DMS53 treated with DMSO at 0.1 percent for 48 hours (cell line): Measurements from ENCODE around the gene DLG1.
A peak's percentile ranks its signal among the peaks of the same experiment; 100 is the strongest.
"Not testable (repeated sequence)": the region's sequence is repeated elsewhere in the genome, so short reads cannot be mapped to it uniquely, and the experiment has no call there.

Source experiments
- DNase-seq: peaks from one replicate; lab custom pipeline; 2025; ENCODE audit not compliant: unreplicated experiment; lab: John Stamatoyannopoulos, UW

DLG1 gene

GRCh38 chr3:197122394-197122793, 176.0 kb downstream of the DLG1 start:
- DNase-seq: no peak

DNA sequence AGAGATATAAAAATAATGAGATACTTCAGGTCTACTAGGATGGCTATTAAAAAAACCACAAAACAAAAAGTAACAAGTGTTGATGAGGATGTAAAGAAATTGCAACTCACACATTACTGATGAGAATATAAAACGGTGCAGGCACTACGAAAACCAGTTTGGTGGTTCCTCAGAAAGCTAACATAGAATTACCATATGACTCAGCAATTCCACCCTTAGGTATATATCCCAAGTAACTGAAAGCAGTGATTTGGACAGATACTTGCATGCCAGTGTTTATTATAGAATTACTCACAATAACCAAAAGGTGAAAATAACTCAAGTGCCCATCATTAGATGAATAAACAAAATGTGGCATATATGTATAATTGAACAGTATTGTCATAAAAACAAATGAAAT, 181.3 kb downstream of the DLG1 start:
- DNase-seq: peak; percentile 2

GRCh38 chr3:197114007-197114406, 184.4 kb downstream of the DLG1 start:
- DNase-seq: no peak

GRCh38 chr3:197111685-197112084, 186.7 kb downstream of the DLG1 start:
- DNase-seq: no peak

DNA sequence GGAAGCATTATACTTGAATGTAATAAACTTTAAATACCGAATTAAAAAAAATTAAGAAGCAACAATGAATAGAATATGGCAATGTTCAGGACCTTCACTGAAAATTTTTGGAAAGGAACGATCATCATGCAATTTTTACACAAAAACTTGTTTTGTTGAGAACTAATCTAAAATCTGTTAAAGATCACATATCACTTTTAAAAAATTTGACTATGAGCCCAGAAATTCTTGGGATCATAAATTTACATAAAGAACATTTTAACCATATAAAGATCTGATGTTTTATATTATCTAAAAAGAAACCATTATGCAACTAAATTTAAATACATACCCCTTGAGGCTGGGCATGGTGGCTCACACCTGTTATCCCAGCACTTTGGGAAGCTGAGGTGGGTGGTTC, 192.6 kb downstream of the DLG1 start:
- DNase-seq: no peak

GRCh38 chr3:197104738-197105137, 193.7 kb downstream of the DLG1 start:
- DNase-seq: no peak

GRCh38 chr3:197103766-197104165, 194.6 kb downstream of the DLG1 start:
- no peak for DNase-seq

- no peak for DNase-seq
Measured at GRCh38 chr3:197093871-197094270, 204.5 kb downstream of the DLG1 start.

DNA sequence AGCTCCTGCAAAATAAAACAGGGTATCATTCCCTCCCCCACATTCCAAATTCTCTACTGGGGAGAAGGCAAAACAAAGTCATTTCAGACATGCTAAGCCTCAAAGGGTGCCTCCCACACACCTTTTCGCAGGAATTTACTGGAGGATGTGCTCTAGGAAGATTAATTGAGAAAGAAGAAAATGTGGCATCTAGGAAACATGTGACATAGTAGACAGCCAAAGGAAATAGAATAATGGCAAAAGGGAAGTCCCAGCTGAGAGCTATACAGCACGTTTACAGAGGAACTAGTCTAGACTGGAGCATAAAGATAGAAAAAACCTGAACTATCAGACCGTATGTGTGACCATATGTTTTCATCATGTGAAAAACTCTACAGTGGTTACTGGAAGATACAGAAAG, 210.0 kb downstream of the DLG1 start:
- no peak for DNase-seq

GRCh38 chr3:197085137-197085536, 213.3 kb downstream of the DLG1 start:
- DNase-seq: no peak

DNA sequence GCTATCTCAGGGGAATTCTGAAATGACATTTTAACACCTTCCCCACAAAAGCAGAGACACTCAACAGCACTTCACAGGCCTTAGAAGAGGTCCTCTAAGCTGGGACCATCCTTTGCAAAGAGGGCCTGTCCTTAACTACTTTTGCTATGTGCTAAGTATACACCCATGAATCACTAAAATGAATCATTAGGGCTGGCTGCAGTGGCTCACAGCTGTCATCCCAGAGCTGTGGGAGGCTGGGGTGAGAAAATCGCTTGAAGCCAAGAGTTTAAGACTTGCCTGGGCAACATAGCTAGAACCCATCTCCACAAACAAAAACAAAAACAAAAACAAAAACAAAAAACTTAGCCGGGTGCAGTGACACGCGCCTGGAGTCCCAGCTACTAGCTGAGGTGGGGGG, 214.9 kb downstream of the DLG1 start:
- DNase-seq: no peak

GRCh38 chr3:197082871-197083270, 215.5 kb downstream of the DLG1 start:
- no peak for DNase-seq

GRCh38 chr3:197080344-197080743, 218.1 kb downstream of the DLG1 start:
- DNase-seq: no peak

- no peak for DNase-seq
Measured at GRCh38 chr3:197076415-197076814, 222.0 kb downstream of the DLG1 start.

DNA sequence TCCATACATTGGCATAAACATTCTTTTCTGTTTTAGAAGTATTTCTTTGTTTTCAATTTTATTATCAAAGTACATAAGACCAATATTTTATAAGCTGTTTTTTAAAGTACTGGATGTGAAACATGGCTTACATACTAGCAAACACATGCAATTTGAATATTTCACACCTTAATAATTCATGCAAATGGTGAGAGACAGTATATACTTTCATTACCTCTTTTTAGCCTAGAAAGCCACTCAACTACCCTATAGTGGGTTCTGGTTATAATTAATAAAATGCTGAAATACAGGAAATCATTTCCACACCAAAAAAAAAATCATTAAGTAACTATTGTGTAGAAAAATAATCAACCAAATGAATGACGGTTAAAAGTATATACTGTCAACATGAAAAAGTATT, 230.3 kb downstream of the DLG1 start:
- DNase-seq: no peak

DNA sequence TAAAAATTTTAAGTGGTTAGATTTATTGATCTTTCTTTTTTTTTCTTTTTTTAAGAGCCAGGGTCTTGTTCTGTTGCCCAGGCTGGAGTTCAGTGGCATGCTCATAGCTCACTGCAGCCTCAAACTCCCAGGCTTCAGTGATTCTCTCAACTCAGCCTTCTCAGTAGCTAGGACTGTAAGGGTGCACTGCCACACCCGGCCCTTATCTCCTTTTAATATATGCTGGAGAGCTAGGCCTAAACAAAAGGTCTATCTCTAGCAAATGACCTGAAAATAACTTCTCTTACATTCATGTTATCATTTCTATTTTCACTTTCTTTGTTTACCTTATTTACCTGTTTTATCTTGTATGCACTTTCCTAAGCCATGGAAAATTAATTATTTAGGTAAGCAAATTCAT, 233.6 kb downstream of the DLG1 start:
- no peak for DNase-seq

DNA sequence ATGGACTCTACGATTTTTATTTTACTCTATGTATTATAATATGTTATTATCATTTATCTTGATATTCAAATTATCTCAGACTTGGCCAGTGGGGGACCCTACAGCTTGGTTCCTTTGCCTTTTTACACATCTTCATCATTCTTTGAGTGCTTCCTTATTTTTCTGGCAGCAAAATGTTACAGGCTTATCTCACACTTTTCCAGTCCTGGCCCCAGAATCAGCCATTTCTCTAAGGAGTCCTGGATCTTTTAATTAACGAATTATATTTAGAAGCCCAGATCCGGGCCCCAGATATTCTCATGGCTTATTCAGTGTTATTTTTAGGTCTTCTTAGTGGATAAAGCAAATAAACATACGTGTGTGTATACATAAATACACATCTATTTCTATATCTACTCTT, 236.0 kb downstream of the DLG1 start:
- no peak for DNase-seq

- not testable (repeated sequence) for DNase-seq
Measured at GRCh38 chr3:197051637-197052036, 246.8 kb downstream of the DLG1 start.

DNA sequence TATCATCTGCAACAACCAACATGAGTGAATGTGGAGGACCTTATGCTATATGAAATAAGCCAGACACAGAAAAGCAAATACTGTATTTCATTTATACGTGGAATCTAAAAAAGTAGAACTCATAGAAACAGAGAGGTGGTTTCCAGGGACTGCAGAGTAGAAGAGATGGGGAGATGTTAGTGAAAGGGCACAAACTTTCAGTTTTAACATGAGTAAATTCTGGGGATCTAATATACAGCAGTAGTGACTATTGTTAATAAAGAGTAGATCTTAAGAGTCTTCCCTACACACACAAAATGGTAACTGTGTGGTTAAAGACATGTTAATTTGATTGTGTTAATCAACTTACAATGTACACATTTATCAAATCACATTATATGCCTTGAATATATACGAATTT, 247.9 kb downstream of the DLG1 start:
- no peak for DNase-seq

DNA sequence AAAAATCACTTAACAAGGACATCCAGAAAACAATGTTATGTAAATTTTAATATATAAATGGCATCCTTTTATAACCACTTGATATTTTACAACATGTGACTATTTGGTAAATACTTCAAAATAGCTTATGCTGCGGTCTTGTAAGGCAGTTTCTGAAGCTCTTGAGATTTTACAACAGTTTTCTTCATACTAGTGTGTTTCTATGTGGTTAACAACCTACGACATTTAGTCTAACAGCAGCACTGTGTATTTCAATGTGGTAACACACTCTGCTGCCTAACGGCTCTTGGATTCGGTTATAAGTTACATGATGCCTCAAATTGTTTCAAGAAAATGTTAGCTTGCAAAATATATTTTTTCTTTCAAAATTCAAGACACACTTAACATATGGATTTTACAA, 255.9 kb downstream of the DLG1 start:
- DNase-seq: no peak

- no peak for DNase-seq
Measured at GRCh38 chr3:197041875-197042488, 256.4 kb downstream of the DLG1 start.

- DNase-seq: no peak
Measured at GRCh38 chr3:197040658-197041057, 257.8 kb downstream of the DLG1 start.

GRCh38 chr3:197038679-197039462, 259.5 kb downstream of the DLG1 start:
- DNase-seq: no peak
